Astrocyte (in vitro differentiated cells and primary cell): Measurements from ENCODE around the gene GIT1. TPM values are rescaled to one million over a fixed set of nuclear protein-coding genes. Genes with fewer than 3 reads are reported as not detected.

Source experiments
- DNase-seq: peaks from one replicate; pipeline ENCODE4 v3.0.0-alpha.2; 2010; ENCODE audit warnings: low read depth
- FAIRE-seq: peaks from 2 replicates; lab custom pipeline; 2011; peaks lifted over from hg19 to GRCh38; lab: Jason Lieb, UNC
- H2AFZ ChIP-seq: 2 replicates; pipeline ENCODE4 v1.6.0; 2012; ENCODE audit warnings: low read depth, low read length, inconsistent platforms
- H3K27ac ChIP-seq: 2 replicates; pipeline ENCODE4 v1.5.1; 2011; ENCODE audit warnings: low read depth, low read length, inconsistent platforms
- H3K27me3 ChIP-seq: 2 replicates; pipeline ENCODE4 v1.6.0; 2011; ENCODE audit warnings: low read length, inconsistent platforms; ENCODE audit not compliant: insufficient read depth
- H3K36me3 ChIP-seq: 2 replicates; pipeline ENCODE4 v1.5.1; 2011; ENCODE audit warnings: low read length, inconsistent platforms; ENCODE audit not compliant: insufficient read depth
- H3K4me1 ChIP-seq: 2 replicates; pipeline ENCODE4 v1.5.1; 2011; ENCODE audit warnings: low read length, inconsistent platforms; ENCODE audit not compliant: insufficient read depth
- H3K4me2 ChIP-seq: 2 replicates; pipeline ENCODE4 v1.6.0; 2012; ENCODE audit warnings: low read length, inconsistent platforms
- H3K4me3 ChIP-seq: 2 replicates; pipeline ENCODE4 v1.5.1; 2011; ENCODE audit warnings: low read depth, mild to moderate bottlenecking, low read length, inconsistent platforms; ENCODE audit not compliant: insufficient read depth
- H3K79me2 ChIP-seq: 2 replicates; pipeline ENCODE4 v1.6.0; 2012; ENCODE audit warnings: mild to moderate bottlenecking, low read length, inconsistent platforms; ENCODE audit not compliant: insufficient read depth
- H3K9ac ChIP-seq: 2 replicates; pipeline ENCODE4 v1.6.0; 2012; ENCODE audit warnings: mild to moderate bottlenecking, low read length, inconsistent platforms
- H3K9me3 ChIP-seq: 2 replicates; pipeline ENCODE4 v1.5.1; 2012; ENCODE audit warnings: low read depth, mild to moderate bottlenecking, low read length, inconsistent platforms; ENCODE audit not compliant: insufficient read depth
- H4K20me1 ChIP-seq: 2 replicates; pipeline ENCODE4 v1.6.0; 2012; ENCODE audit warnings: low read length, inconsistent platforms; ENCODE audit not compliant: insufficient read depth
- H3K27ac Mint-ChIP-seq: one replicate; pipeline ENCODE4 v1.8.0; 2021; ENCODE audit warnings: mild to moderate bottlenecking, mixed read lengths; ENCODE audit not compliant: unreplicated experiment
- H3K27me3 Mint-ChIP-seq: one replicate; pipeline ENCODE4 v1.8.0; 2021; ENCODE audit warnings: low read depth, mixed read lengths; ENCODE audit not compliant: unreplicated experiment
- H3K36me3 Mint-ChIP-seq: one replicate; pipeline ENCODE4 v1.8.0; 2021; ENCODE audit warnings: low read depth, mixed read lengths; ENCODE audit not compliant: unreplicated experiment
- H3K4me1 Mint-ChIP-seq: one replicate; pipeline ENCODE4 v1.8.0; 2021; ENCODE audit warnings: low read depth, mixed read lengths; ENCODE audit not compliant: unreplicated experiment
- H3K4me3 Mint-ChIP-seq: one replicate; pipeline ENCODE4 v1.8.0; 2021; ENCODE audit warnings: mild to moderate bottlenecking, moderate library complexity, mixed read lengths; ENCODE audit not compliant: unreplicated experiment
- H3K9me3 Mint-ChIP-seq: one replicate; pipeline ENCODE4 v1.8.0; 2021; ENCODE audit warnings: mild to moderate bottlenecking, mixed read lengths; ENCODE audit not compliant: unreplicated experiment
- EZH2 ChIP-seq: IDR thresholded peaks from 2 replicates; pipeline ENCODE4 v1.6.1; 2012; ENCODE audit warnings: mild to moderate bottlenecking, low read length, inconsistent platforms; ENCODE audit not compliant: insufficient read depth
- total RNA-seq: library from RNA; stranded (reverse); gene quantifications from 2 replicates; pipeline ENCODE4 v1.2.1, GENCODE V29; 2021
- TF ChIP-seq, protein P1 (sequence below): IDR thresholded peaks from 2 replicates; pipeline ENCODE4 v1.5.1; 2011; ENCODE audit warnings: low read depth, mild to moderate bottlenecking, inconsistent platforms, low read length, moderate library complexity; ENCODE audit not compliant: insufficient read depth

GIT1 gene
- total RNA-seq, 1 donor from 2014 or later = 52.2 TPM

DNA sequence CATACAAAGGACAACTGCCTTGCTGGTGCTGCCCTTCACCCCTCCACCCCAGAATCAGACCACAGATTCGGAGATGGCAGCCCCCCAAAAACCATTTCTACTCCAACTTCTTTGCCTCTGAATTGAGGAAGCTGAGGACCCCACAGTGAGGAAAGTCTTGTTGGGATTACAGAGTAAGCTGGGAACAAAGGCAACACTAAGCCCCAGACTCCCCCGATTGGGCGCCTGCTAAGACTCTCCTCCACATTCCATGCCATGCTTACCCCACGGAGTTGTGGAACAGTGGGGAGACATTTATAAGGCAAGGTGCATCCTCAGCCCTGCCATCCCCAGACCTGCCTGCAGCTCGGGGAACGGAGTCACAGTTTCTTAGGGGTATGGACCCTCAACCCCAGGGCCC is 1.9 kb downstream of the GIT1 start:
- H4K20me1 ChIP-seq = peaks cover 63% of the 10 kb centered on the region
- Mint-ChIP-seq H3K27me3 (no peaks in the 10 kb centered on the region), H3K4me3 (peak overlapping the region; percentile 93), H3K9me3 (no peaks in the 10 kb centered on the region), H3K36me3 (no peaks in the 10 kb centered on the region), H3K4me1 (peaks cover 21% of the 10 kb centered on the region), H3K27ac (no peak overlapping the region)
- H3K9me3 ChIP-seq = no peaks in the 10 kb centered on the region
- peaks cover 67% of the 10 kb centered on the region for H3K4me1 ChIP-seq
- peak overlapping the region; percentile 81 for H3K4me3 ChIP-seq
- peaks cover 64% of the 10 kb centered on the region for H3K79me2 ChIP-seq
- DNase-seq = no peak
- no peak overlapping the region for H2AFZ ChIP-seq
- H3K27me3 ChIP-seq = no peaks in the 10 kb centered on the region
- peak overlapping the region; percentile 79 for H3K9ac ChIP-seq
- H3K27ac ChIP-seq = no peak overlapping the region
- FAIRE-seq = no peak
- H3K36me3 ChIP-seq = no peaks in the 10 kb centered on the region
- peak overlapping the region; percentile 88 for H3K4me2 ChIP-seq
- no peak for TF ChIP-seq EZH2
- TF ChIP-seq, protein P1, sequence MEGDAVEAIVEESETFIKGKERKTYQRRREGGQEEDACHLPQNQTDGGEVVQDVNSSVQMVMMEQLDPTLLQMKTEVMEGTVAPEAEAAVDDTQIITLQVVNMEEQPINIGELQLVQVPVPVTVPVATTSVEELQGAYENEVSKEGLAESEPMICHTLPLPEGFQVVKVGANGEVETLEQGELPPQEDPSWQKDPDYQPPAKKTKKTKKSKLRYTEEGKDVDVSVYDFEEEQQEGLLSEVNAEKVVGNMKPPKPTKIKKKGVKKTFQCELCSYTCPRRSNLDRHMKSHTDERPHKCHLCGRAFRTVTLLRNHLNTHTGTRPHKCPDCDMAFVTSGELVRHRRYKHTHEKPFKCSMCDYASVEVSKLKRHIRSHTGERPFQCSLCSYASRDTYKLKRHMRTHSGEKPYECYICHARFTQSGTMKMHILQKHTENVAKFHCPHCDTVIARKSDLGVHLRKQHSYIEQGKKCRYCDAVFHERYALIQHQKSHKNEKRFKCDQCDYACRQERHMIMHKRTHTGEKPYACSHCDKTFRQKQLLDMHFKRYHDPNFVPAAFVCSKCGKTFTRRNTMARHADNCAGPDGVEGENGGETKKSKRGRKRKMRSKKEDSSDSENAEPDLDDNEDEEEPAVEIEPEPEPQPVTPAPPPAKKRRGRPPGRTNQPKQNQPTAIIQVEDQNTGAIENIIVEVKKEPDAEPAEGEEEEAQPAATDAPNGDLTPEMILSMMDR = no peak

DNA sequence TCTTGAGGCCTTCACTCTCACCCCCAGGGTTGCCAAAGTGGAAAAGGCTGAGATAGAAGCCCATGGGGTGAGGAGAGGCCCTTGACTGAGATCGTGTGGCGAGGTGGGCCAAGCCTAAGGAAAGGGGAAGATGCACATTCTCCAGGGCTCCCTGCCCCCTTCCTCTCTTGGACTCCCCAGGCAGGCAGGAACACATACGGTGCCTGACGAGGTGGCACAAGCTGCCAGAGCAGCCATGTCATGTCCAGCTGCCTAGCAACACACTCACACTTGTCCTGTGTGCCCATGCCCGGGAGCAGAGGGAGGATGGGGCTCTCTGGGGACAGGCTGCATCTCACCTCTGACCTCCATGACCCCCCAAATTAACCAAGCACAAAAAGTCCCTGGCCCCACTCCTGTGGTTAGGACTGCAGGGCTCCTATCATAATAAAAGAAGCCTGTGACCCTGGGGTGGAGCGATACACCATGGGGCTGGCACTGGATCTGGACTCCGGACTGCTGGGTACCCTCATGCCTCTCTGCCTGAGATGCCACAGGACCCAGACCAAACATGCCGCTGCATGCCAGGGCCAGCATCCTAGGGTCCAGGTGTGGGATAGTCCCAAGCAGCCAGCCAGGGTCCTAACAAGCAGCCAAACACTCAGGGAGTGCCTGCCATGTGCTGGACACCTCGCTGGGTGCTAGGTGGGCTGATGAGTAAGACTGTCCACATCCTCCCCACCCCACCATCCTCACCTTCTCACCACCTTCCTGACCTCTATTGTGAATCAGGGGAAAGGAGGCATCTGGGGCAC is 2.6 kb downstream of the GIT1 start:
- H3K79me2 ChIP-seq = peaks cover 71% of the 10 kb centered on the region
- DNase-seq (no peak), FAIRE-seq (no peak)
- H3K27ac Mint-ChIP-seq = no peak overlapping the region
- no peaks in the 10 kb centered on the region for H3K27me3 ChIP-seq
- H3K4me2 ChIP-seq = peak overlapping the region; percentile 88
- no peak overlapping the region for H3K27ac ChIP-seq
- H3K4me3 Mint-ChIP-seq = peak overlapping the region; percentile 93
- no peaks in the 10 kb centered on the region for H3K36me3 ChIP-seq
- TF ChIP-seq, protein P1 = no peak
- TF ChIP-seq EZH2 = no peak
- H3K9me3 Mint-ChIP-seq = no peaks in the 10 kb centered on the region
- H3K4me3 ChIP-seq = no peak overlapping the region
- peaks cover 4% of the 10 kb centered on the region for H3K36me3 Mint-ChIP-seq
- H2AFZ ChIP-seq = no peak overlapping the region
- H4K20me1 ChIP-seq = peaks cover 70% of the 10 kb centered on the region
- H3K9me3 ChIP-seq = no peaks in the 10 kb centered on the region
- peaks cover 18% of the 10 kb centered on the region for H3K4me1 Mint-ChIP-seq
- H3K4me1 ChIP-seq = peaks cover 60% of the 10 kb centered on the region
- H3K27me3 Mint-ChIP-seq = no peaks in the 10 kb centered on the region
- peak overlapping the region; percentile 79 for H3K9ac ChIP-seq
